Fibroblast of lung (primary cell): ENCODE results near the gene RYR2. TPM values are rescaled to one million over a fixed set of nuclear protein-coding genes. Genes with fewer than 3 reads are reported as not detected.

Experiments used
- DNase-seq, 2 donors: peaks; one replicate each; pipeline versions ENCODE4 v3.0.0 to v3.0.0-alpha.2; 2010; ENCODE audit warnings: low read depth in 2 of 2
- H2AFZ ChIP-seq: 2 replicates; pipeline ENCODE4 v1.5.1; 2012; ENCODE audit warnings: low read length, control low read depth, inconsistent platforms
- H3K27ac ChIP-seq: 2 replicates; pipeline ENCODE4 v1.5.1; 2011; ENCODE audit warnings: low read length, control low read depth; ENCODE audit not compliant: insufficient read depth
- H3K27me3 ChIP-seq: 2 replicates; pipeline ENCODE4 v1.5.1; 2011; ENCODE audit warnings: mild to moderate bottlenecking, low read length; ENCODE audit not compliant: control insufficient read depth, insufficient read depth
- H3K36me3 ChIP-seq: 2 replicates; pipeline ENCODE4 v1.5.1; 2011; ENCODE audit warnings: low read length; ENCODE audit not compliant: control insufficient read depth, insufficient read depth
- H3K4me1 ChIP-seq: 2 replicates; pipeline ENCODE4 v1.5.1; 2011; ENCODE audit warnings: low read length; ENCODE audit not compliant: control insufficient read depth, insufficient read depth; ENCODE audit errors: extremely low read depth
- H3K4me2 ChIP-seq: 2 replicates; pipeline ENCODE4 v1.5.1; 2011; ENCODE audit warnings: low read length, control low read depth; ENCODE audit not compliant: insufficient read depth; ENCODE audit errors: extremely low read depth
- H3K4me3 ChIP-seq, 4 experiments: fragments of 200-600 bp in 1 of 4; sonication (generic) in 1 of 4; replicated peaks in 1 of 4; 2 replicates each; pipeline ENCODE4 v1.5.1; 2011 to 2016; ENCODE audit warnings: low read length in 4 of 4, low read depth in 3 of 4, mild to moderate bottlenecking in 3 of 4, control low read depth in 2 of 4, inconsistent platforms in 1 of 4, mixed read lengths in 1 of 4; ENCODE audit not compliant: insufficient read depth in 1 of 4; ENCODE audit errors: control extremely low read depth in 1 of 4
- H3K79me2 ChIP-seq: 2 replicates; pipeline ENCODE4 v1.5.1; 2012; ENCODE audit warnings: mild to moderate bottlenecking, low read length, inconsistent platforms; ENCODE audit not compliant: control insufficient read depth, insufficient read depth
- H3K9ac ChIP-seq: 2 replicates; pipeline ENCODE4 v1.5.1; 2011; ENCODE audit warnings: mild to moderate bottlenecking, low read length, control low read depth; ENCODE audit not compliant: insufficient read depth
- H3K9me3 ChIP-seq: 2 replicates; pipeline ENCODE4 v1.5.1; 2012; ENCODE audit warnings: low read depth, low read length; ENCODE audit not compliant: control insufficient read depth, insufficient read depth
- H4K20me1 ChIP-seq: 2 replicates; pipeline ENCODE4 v1.5.1; 2011; ENCODE audit warnings: low read length; ENCODE audit not compliant: control insufficient read depth, insufficient read depth; ENCODE audit errors: extremely low read depth
- CTCF ChIP-seq, 2 donors: IDR thresholded peaks in 1 of 2; conservative IDR thresholded peaks in 1 of 2; 1 replicate in 1 of 2; 2 replicates in 1 of 2; pipeline ENCODE4 v1.5.1; 2011 to 2012; ENCODE audit warnings: low read length in 2 of 2, control low read depth in 1 of 2, inconsistent platforms in 1 of 2, low read depth in 1 of 2, mild to moderate bottlenecking in 1 of 2
- EZH2 ChIP-seq: IDR thresholded peaks from 2 replicates; pipeline ENCODE4 v1.5.1; 2012; ENCODE audit warnings: low read length, control low read depth, mild to moderate bottlenecking; ENCODE audit errors: missing control alignments
- polyA plus RNA-seq, 2 donors: library from polyadenylated mRNA; depleted of rRNA in 1 of 2; stranded (reverse) in 1 of 2; unstranded in 1 of 2; fragments of >200 nt; gene quantifications; 2 replicates each; pipeline ENCODE4 v1.2.1, GENCODE V29; 2011 to 2012; ENCODE audit warnings: missing spikeins in 1 of 2
- total RNA-seq: library from RNA; depleted of rRNA; stranded (reverse); fragments of >200 nt; gene quantifications from 2 replicates; pipeline ENCODE4 v1.2.1, GENCODE V29; 2014

RYR2 gene
- total and polyA plus RNA-seq, 2 donors (not counting 1 experiment from before 2014, with no cell fraction given) = 0.06 to 0.17 TPM

- no peaks in the 10 kb centered on the region for H3K4me1 ChIP-seq
- H3K9me3 ChIP-seq = no peaks in the 10 kb centered on the region
- H3K79me2 ChIP-seq = no peaks in the 10 kb centered on the region
- no peak overlapping the region for H3K27ac ChIP-seq
- no peaks in the 10 kb centered on the region for H3K36me3 ChIP-seq
- no peaks in the 10 kb centered on the region for H3K27me3 ChIP-seq
- peak; percentile 78 to 97 for DNase-seq
- no peak overlapping the region for H3K9ac ChIP-seq
- H2AFZ ChIP-seq = no peak overlapping the region
- no peak for TF ChIP-seq CTCF (conservative IDR thresholded peaks at IDR 0.05 in 1 of 2, IDR thresholded peaks at IDR 0.05 in 1 of 2; ENCODE audit: low read depth in 1 of 2, low read length in 2 of 2)
- H3K4me3 ChIP-seq = no peak overlapping the region
- no peak overlapping the region for H3K4me2 ChIP-seq
- H4K20me1 ChIP-seq = no peaks in the 10 kb centered on the region
Measured at GRCh38 chr1:237873487-237874211, 831.7 kb downstream of the RYR2 start.

- Histone ChIP-seq H3K4me3 (no peak overlapping the region), H3K79me2 (no peaks in the 10 kb centered on the region), H3K4me1 (no peaks in the 10 kb centered on the region), H3K36me3 (no peaks in the 10 kb centered on the region), H3K9ac (no peak overlapping the region), H3K27ac (no peak overlapping the region), H3K4me2 (no peak overlapping the region), H4K20me1 (no peaks in the 10 kb centered on the region), H3K9me3 (no peaks in the 10 kb centered on the region), H3K27me3 (no peaks in the 10 kb centered on the region), H2AFZ (no peak overlapping the region)
- no peak for TF ChIP-seq CTCF (conservative IDR thresholded peaks at IDR 0.05 in 1 of 2, IDR thresholded peaks at IDR 0.05 in 1 of 2; ENCODE audit: low read depth in 1 of 2, low read length in 2 of 2)
- no peak for TF ChIP-seq EZH2
- DNase-seq = peak; percentile 48 to 70
Measured at GRCh38 chr1:237875291-237875690, 833.3 kb downstream of the RYR2 start.

GRCh38 chr1:237877631-237878030, 835.6 kb downstream of the RYR2 start:
- no peaks in the 10 kb centered on the region for H4K20me1 ChIP-seq
- no peak overlapping the region for H3K4me3 ChIP-seq
- no peak overlapping the region for H3K27ac ChIP-seq
- no peaks in the 10 kb centered on the region for H3K36me3 ChIP-seq
- no peaks in the 10 kb centered on the region for H3K79me2 ChIP-seq
- no peaks in the 10 kb centered on the region for H3K9me3 ChIP-seq
- H3K27me3 ChIP-seq = no peaks in the 10 kb centered on the region
- TF ChIP-seq CTCF (conservative IDR thresholded peaks at IDR 0.05 in 1 of 2, IDR thresholded peaks at IDR 0.05 in 1 of 2; ENCODE audit: low read depth in 1 of 2, low read length in 2 of 2) (no peak), EZH2 (no peak)
- H3K4me1 ChIP-seq = no peaks in the 10 kb centered on the region
- no peak overlapping the region for H2AFZ ChIP-seq
- H3K9ac ChIP-seq = no peak overlapping the region
- no peak overlapping the region for H3K4me2 ChIP-seq
- DNase-seq = no peak
